ENCODE data around the gene SLC9A4.

The SLC9A4 gene

GRCh38 chr2:102505290-102505689 lies 32.3 kb downstream of the SLC9A4 start:
- TF ChIP-seq ZC3H10 (CRISPR knock-in tag; IDR thresholded peaks at IDR 0.05) (no peak), TCF4 (CRISPR knock-in tag; IDR thresholded peaks at IDR 0.05; ENCODE audit: borderline replicate concordance) (no peak), CSDC2 (CRISPR knock-in tag; IDR thresholded peaks at IDR 0.05) (no peak), ZFP30 (CRISPR knock-in tag; IDR thresholded peaks at IDR 0.05) (no peak), ZFP3 (CRISPR knock-in tag; IDR thresholded peaks at IDR 0.05) (no peak), OSR1 (CRISPR knock-in tag; IDR thresholded peaks at IDR 0.05) (no peak), ESRRG (CRISPR knock-in tag; IDR thresholded peaks at IDR 0.05) (no peak), ISL1 (CRISPR knock-in tag; IDR thresholded peaks at IDR 0.05) (no peak), ZNF8 (CRISPR knock-in tag; IDR thresholded peaks at IDR 0.05) (no peak), PATZ1 (CRISPR knock-in tag; IDR thresholded peaks at IDR 0.05; ENCODE audit: borderline replicate concordance) (no peak), ZNF565 (CRISPR knock-in tag; conservative IDR thresholded peaks at IDR 0.05; ENCODE audit: low read depth) (no peak), CSRNP3 (CRISPR knock-in tag; IDR thresholded peaks at IDR 0.05) (no peak), PPARA (CRISPR knock-in tag; IDR thresholded peaks at IDR 0.05; ENCODE audit: borderline replicate concordance) (no peak), ZNF70 (CRISPR knock-in tag; IDR thresholded peaks at IDR 0.05) (no peak), GLIS3 (CRISPR knock-in tag; IDR thresholded peaks at IDR 0.05) (no peak), BACH2 (CRISPR knock-in tag; IDR thresholded peaks at IDR 0.05; ENCODE audit: borderline replicate concordance) (no peak), POU6F1 (CRISPR knock-in tag; IDR thresholded peaks at IDR 0.05; ENCODE audit: borderline replicate concordance, low read depth) (no peak)
- no peak for ATAC-seq

- TF ChIP-seq ESRRG (CRISPR knock-in tag; IDR thresholded peaks at IDR 0.05) (no peak), BACH2 (CRISPR knock-in tag; IDR thresholded peaks at IDR 0.05; ENCODE audit: borderline replicate concordance) (no peak), TCF4 (CRISPR knock-in tag; IDR thresholded peaks at IDR 0.05; ENCODE audit: borderline replicate concordance) (no peak), GLIS3 (CRISPR knock-in tag; IDR thresholded peaks at IDR 0.05) (no peak), ZFP30 (CRISPR knock-in tag; IDR thresholded peaks at IDR 0.05) (no peak), POU6F1 (CRISPR knock-in tag; IDR thresholded peaks at IDR 0.05; ENCODE audit: borderline replicate concordance, low read depth) (no peak), ZNF8 (CRISPR knock-in tag; IDR thresholded peaks at IDR 0.05) (no peak), ARNTL (CRISPR knock-in tag; IDR thresholded peaks at IDR 0.05; ENCODE audit: borderline replicate concordance, low read depth) (no peak), ISL1 (CRISPR knock-in tag; IDR thresholded peaks at IDR 0.05) (no peak), PPARA (CRISPR knock-in tag; IDR thresholded peaks at IDR 0.05; ENCODE audit: borderline replicate concordance) (no peak), ZC3H10 (CRISPR knock-in tag; IDR thresholded peaks at IDR 0.05) (no peak), CREB5 (CRISPR knock-in tag; IDR thresholded peaks at IDR 0.05; ENCODE audit: low read depth) (no peak), RARB (CRISPR knock-in tag; IDR thresholded peaks at IDR 0.05) (no peak), CSDC2 (CRISPR knock-in tag; IDR thresholded peaks at IDR 0.05) (no peak), ZFP3 (CRISPR knock-in tag; IDR thresholded peaks at IDR 0.05) (no peak), TOX (CRISPR knock-in tag; IDR thresholded peaks at IDR 0.05; ENCODE audit: borderline replicate concordance) (no peak), ZNF565 (CRISPR knock-in tag; conservative IDR thresholded peaks at IDR 0.05; ENCODE audit: low read depth) (no peak), ZNF70 (CRISPR knock-in tag; IDR thresholded peaks at IDR 0.05) (no peak)
- ATAC-seq, result no peak
These were observed 33.7 kb downstream of the SLC9A4 start for GRCh38 chr2:102506743-102507142.

GRCh38 chr2:102508863-102509262 lies 35.8 kb downstream of the SLC9A4 start:
- no peak for TF ChIP-seq ZNF70 (CRISPR knock-in tag; IDR thresholded peaks at IDR 0.05)
- TF ChIP-seq GLIS3 (CRISPR knock-in tag; IDR thresholded peaks at IDR 0.05), result no peak
- no peak for ATAC-seq
